Measurements from ENCODE around the gene TMEM238. TPM values are rescaled to one million over a fixed set of nuclear protein-coding genes. Genes with fewer than 3 reads are reported as not detected.
"Not testable (repeated sequence)": the region's sequence is repeated elsewhere in the genome, so short reads cannot be mapped to it uniquely, and the experiment has no call there.

The TMEM238 gene
- total RNA-seq, 1 experiment from 2014 or later = 7.4 TPM

DNA sequence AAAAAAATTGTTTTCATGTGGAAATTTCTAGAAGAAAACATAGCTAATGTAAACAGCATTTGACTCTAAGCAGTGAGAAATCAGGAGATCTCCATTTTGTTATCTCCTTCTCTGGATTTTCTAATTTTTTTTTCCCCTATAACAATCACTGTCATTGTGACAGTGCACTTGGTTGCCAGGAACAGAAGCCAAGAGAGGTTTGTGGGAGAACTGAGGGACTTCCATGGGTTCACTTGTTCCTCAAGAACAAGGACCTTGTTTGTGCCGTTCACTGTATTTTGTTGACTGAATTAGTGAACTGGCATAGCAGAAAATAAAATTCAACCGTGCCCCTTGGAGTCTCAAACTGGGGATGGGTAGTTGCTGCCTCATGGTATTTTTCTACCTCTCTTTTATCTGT lies 42.0 kb upstream of the TMEM238 start:
- ChIA-PET POLR2A (interaction anchor here (0.6 kb wide), 2 partner anchors 174 to 1324 kb away, joined by 3 to 4 read pairs; no protein-coding TSS in a partner anchor), CTCF (no interaction called here)
- no peak for ATAC-seq

DNA sequence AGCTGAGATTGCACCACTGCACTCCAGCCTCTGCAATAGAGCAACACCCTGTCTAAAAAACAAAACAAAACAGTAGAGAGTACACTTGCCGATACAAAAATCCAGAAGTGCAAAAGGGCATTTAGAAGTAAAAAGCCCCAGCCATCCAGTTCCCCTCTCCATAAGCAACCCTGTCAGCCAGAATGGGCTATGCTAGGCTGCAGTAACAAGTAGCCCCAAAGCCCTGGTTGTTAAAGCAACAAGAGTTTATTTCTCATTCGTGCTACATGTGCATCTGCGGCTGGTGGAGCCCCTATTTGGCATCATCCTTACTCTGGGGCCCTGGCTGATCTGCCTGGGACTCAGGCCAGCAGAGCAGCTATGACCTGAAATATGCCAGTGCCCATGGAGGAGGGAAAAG lies 40.4 kb upstream of the TMEM238 start:
- Histone ChIP-seq H3K4me1 (ENCODE audit: control insufficient read depth, insufficient read depth, low read length) (no peaks in the 10 kb centered on the region), H3K27ac (ENCODE audit: low read length) (no peak overlapping the region), H3K27me3 (ENCODE audit: control insufficient read depth, insufficient read depth, low read length) (no peaks in the 10 kb centered on the region), H3K4me3 (ENCODE audit: low read depth in 2 of 2, low read length in 2 of 2) (no peak overlapping the region), H3K9me3 (ENCODE audit: control insufficient read depth, insufficient read depth, low read depth, low read length) (no peaks in the 10 kb centered on the region), H3K36me3 (ENCODE audit: control insufficient read depth, insufficient read depth, low read length) (no peaks in the 10 kb centered on the region)
- intact Hi-C loops (cut with micrococcal nuclease; ENCODE audit: unreplicated experiment) = loop anchor here (10.0 kb wide), 1 partner anchor 280 kb away; the partner anchor contains the start of gene TNNT1
- DNase-seq (ENCODE audit: low read depth, low spot score) (no peak), ATAC-seq (no peak)
- ChIA-PET POLR2A (no interaction called here), CTCF (interaction anchor here (0.6 kb wide), 2 partner anchors 11 to 145 kb away, joined by 3 to 6 read pairs; no protein-coding TSS in a partner anchor)
- in situ Hi-C loops (cut with HindIII; ENCODE audit: low pct_unique_long_range_greater_than_20kb, low sequenced_read_pairs) = no loop called here
- BruUV-seq (replicated peaks) = no TSS peak
- TF ChIP-seq, protein P1, sequence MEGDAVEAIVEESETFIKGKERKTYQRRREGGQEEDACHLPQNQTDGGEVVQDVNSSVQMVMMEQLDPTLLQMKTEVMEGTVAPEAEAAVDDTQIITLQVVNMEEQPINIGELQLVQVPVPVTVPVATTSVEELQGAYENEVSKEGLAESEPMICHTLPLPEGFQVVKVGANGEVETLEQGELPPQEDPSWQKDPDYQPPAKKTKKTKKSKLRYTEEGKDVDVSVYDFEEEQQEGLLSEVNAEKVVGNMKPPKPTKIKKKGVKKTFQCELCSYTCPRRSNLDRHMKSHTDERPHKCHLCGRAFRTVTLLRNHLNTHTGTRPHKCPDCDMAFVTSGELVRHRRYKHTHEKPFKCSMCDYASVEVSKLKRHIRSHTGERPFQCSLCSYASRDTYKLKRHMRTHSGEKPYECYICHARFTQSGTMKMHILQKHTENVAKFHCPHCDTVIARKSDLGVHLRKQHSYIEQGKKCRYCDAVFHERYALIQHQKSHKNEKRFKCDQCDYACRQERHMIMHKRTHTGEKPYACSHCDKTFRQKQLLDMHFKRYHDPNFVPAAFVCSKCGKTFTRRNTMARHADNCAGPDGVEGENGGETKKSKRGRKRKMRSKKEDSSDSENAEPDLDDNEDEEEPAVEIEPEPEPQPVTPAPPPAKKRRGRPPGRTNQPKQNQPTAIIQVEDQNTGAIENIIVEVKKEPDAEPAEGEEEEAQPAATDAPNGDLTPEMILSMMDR (IDR thresholded peaks at IDR 0.05) = no peak
- no peak for TF ChIP-seq SIN3A (IDR thresholded peaks at IDR 0.05; ENCODE audit: borderline replicate concordance, insufficient read depth, low read depth, low read length)
- no peak for TF ChIP-seq TCF7L2 (IDR thresholded peaks at IDR 0.05; ENCODE audit: low read depth, low read length)

More for the DNA sequence above, 42.0 kb upstream of the TMEM238 start:
- no peak for TF ChIP-seq SIN3A (IDR thresholded peaks at IDR 0.05; ENCODE audit: borderline replicate concordance, insufficient read depth, low read depth, low read length)
- no peak overlapping the region for H3K4me3 ChIP-seq (ENCODE audit: low read depth in 2 of 2, low read length in 2 of 2)
- no TSS peak for BruUV-seq (replicated peaks)
- H3K36me3 ChIP-seq (ENCODE audit: control insufficient read depth, insufficient read depth, low read length) = no peaks in the 10 kb centered on the region
- H3K27me3 ChIP-seq (ENCODE audit: control insufficient read depth, insufficient read depth, low read length) = no peaks in the 10 kb centered on the region
- intact Hi-C loops (cut with micrococcal nuclease; ENCODE audit: unreplicated experiment) (loop anchor here (10.0 kb wide), 1 partner anchor 281 kb away; the partner anchor contains the start of gene TNNT1), in situ Hi-C loops (cut with HindIII; ENCODE audit: low pct_unique_long_range_greater_than_20kb, low sequenced_read_pairs) (no loop called here)
- DNase-seq (ENCODE audit: low read depth, low spot score) = no peak
- no peaks in the 10 kb centered on the region for H3K9me3 ChIP-seq (ENCODE audit: control insufficient read depth, insufficient read depth, low read depth, low read length)
- no peaks in the 10 kb centered on the region for H3K4me1 ChIP-seq (ENCODE audit: control insufficient read depth, insufficient read depth, low read length)
- H3K27ac ChIP-seq (ENCODE audit: low read length) = no peak overlapping the region

GRCh38 chr19:55423225-55424005 lies 39.3 kb upstream of the TMEM238 start:
- ChIA-PET CTCF (interaction anchor here (0.7 kb wide), 1 partner anchor 277 kb away, joined by 7 read pairs; no protein-coding TSS in a partner anchor), POLR2A (no interaction called here)
- in situ Hi-C loops (cut with HindIII; ENCODE audit: low pct_unique_long_range_greater_than_20kb, low sequenced_read_pairs) (no loop called here), intact Hi-C loops (cut with micrococcal nuclease; ENCODE audit: unreplicated experiment) (loop anchor here (10.0 kb wide), 1 partner anchor 279 kb away; the partner anchor contains the start of gene TNNT1)
- TF ChIP-seq TCF7L2 (IDR thresholded peaks at IDR 0.05; ENCODE audit: low read depth, low read length) (no peak), SIN3A (IDR thresholded peaks at IDR 0.05; ENCODE audit: borderline replicate concordance, insufficient read depth, low read depth, low read length) (no peak), REST (IDR thresholded peaks at IDR 0.05; ENCODE audit: insufficient read depth in 1 of 2, low read depth in 2 of 2, low read length in 1 of 2) (no peak), POLR2AphosphoS5 (IDR thresholded peaks at IDR 0.05; ENCODE audit: low read depth, low read length) (no peak)
- TF ChIP-seq, protein P1 (IDR thresholded peaks at IDR 0.05) = no peak
- no peaks in the 10 kb centered on the region for H3K36me3 ChIP-seq (ENCODE audit: control insufficient read depth, insufficient read depth, low read length)
- no peaks in the 10 kb centered on the region for H3K9me3 ChIP-seq (ENCODE audit: control insufficient read depth, insufficient read depth, low read depth, low read length)
- DNase-seq (ENCODE audit: low read depth, low spot score) = no peak
- H3K27ac ChIP-seq (ENCODE audit: low read length) = no peak overlapping the region
- BruUV-seq (replicated peaks) = no TSS peak
- no peaks in the 10 kb centered on the region for H3K4me1 ChIP-seq (ENCODE audit: control insufficient read depth, insufficient read depth, low read length)
- no peak overlapping the region for H3K4me3 ChIP-seq (ENCODE audit: low read depth in 2 of 2, low read length in 2 of 2)
- H3K27me3 ChIP-seq (ENCODE audit: control insufficient read depth, insufficient read depth, low read length) = no peaks in the 10 kb centered on the region
- no peak for ATAC-seq

- H3K4me1 ChIP-seq (ENCODE audit: control insufficient read depth, insufficient read depth, low read length); BruUV-seq (replicated peaks); POLR2A ChIA-PET; H3K36me3 ChIP-seq (ENCODE audit: control insufficient read depth, insufficient read depth, low read length); H3K4me3 ChIP-seq (ENCODE audit: low read depth in 2 of 2, low read length in 2 of 2); H3K9me3 ChIP-seq (ENCODE audit: control insufficient read depth, insufficient read depth, low read depth, low read length); in situ Hi-C loops (cut with HindIII; ENCODE audit: low pct_unique_long_range_greater_than_20kb, low sequenced_read_pairs); H3K27me3 ChIP-seq (ENCODE audit: control insufficient read depth, insufficient read depth, low read length); H3K27ac ChIP-seq (ENCODE audit: low read length); DNase-seq (ENCODE audit: low read depth, low spot score); ATAC-seq: not testable (repeated sequence)
- CTCF ChIA-PET = interaction anchor here (0.6 kb wide), 1 partner anchor 32 kb away, joined by 3 read pairs; no protein-coding TSS in a partner anchor
- intact Hi-C loops (cut with micrococcal nuclease; ENCODE audit: unreplicated experiment) = loop anchor here (10.0 kb wide), 1 partner anchor 276 kb away; the partner anchor contains the start of gene TNNT1
These were observed 37.2 kb upstream of the TMEM238 start for GRCh38 chr19:55421281-55421680.
